Thyroid gland (tissue), 4 donors: ENCODE data around the gene MITF.

Source experiments
- POLR2A ChIP-seq, 2 donors: fragments of 450-650 bp; IDR thresholded peaks; one replicate each; pipeline ENCODE4 v1.6.1; 2017; ENCODE audit warnings: antibody characterized with exemption in 2 of 2, mild to moderate bottlenecking in 2 of 2, moderate library complexity in 1 of 2
- TF ChIP-seq, protein P1 (sequence below), 6 experiments: fragments of 200-600 bp in 3 of 6; fragments of 450-650 bp in 3 of 6; sonication (generic) in 3 of 6; IDR thresholded peaks; one replicate each; pipeline ENCODE4 v1.5.1; 2016 to 2019; ENCODE audit warnings: antibody characterized with exemption in 6 of 6, mild to moderate bottlenecking in 2 of 6, inconsistent platforms in 1 of 6, moderate library complexity in 1 of 6

DNA sequence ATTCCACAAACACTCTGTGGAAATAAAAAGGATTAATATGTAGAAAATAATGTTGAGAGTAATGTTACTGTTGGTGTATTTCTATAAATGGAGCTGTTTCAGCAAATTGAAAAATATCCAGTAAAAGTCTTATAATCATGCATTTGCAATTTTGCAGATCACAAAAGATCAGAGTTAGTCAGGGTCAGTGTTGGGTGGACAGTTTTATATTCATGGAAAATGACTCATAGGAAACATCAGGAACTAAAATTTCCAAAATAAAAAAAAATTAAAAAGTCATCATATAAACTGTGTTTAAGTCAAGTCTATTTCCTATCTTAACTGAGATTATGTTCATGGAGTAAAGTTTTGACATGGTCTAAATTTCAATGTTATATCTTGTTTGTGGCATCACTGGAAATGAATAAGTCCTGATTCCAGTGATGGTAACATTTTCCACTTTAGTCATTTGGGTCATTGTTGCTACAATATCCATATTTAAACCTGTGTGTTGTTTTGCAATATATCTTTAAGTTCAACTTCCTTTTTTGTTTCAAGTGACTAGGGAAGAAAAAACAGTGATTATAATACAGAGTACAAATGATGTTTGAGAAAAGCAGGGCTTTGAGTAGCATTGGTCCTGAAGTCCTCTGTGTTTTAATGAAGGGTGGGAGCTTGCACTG lies 37.8 kb downstream of the MITF start:
- TF ChIP-seq, protein P1, sequence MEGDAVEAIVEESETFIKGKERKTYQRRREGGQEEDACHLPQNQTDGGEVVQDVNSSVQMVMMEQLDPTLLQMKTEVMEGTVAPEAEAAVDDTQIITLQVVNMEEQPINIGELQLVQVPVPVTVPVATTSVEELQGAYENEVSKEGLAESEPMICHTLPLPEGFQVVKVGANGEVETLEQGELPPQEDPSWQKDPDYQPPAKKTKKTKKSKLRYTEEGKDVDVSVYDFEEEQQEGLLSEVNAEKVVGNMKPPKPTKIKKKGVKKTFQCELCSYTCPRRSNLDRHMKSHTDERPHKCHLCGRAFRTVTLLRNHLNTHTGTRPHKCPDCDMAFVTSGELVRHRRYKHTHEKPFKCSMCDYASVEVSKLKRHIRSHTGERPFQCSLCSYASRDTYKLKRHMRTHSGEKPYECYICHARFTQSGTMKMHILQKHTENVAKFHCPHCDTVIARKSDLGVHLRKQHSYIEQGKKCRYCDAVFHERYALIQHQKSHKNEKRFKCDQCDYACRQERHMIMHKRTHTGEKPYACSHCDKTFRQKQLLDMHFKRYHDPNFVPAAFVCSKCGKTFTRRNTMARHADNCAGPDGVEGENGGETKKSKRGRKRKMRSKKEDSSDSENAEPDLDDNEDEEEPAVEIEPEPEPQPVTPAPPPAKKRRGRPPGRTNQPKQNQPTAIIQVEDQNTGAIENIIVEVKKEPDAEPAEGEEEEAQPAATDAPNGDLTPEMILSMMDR (IDR thresholded peaks at IDR 0.05): no peak
- TF ChIP-seq POLR2A (IDR thresholded peaks at IDR 0.05): no peak
